ENCODE results near the gene IMMP2L.
A peak's percentile ranks its signal among the peaks of the same experiment; 100 is the strongest.

IMMP2L gene

DNA sequence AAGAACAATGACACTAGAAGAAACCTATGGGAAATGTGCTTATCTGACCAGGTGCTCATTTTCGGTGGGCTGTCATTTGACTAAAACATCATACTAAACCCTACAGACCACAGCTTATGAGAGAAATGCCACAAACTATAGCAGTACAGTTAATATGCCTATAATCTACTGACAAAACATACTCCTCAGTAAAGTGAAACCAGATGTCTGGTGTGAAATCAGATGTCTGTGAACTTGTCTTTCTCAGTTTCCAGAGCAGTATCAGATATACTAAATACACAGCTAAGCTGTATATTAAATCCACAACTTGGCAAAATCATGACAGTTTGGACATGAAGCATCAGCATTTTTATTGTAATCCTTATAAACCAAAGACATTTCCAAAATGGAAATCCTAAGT lies 3.3 kb downstream of the IMMP2L start:
- H3K4me3 ChIP-seq (ENCODE audit: low read depth, low read length), result no peak overlapping the region
- DNase-seq (ENCODE audit: low read depth), result peak; percentile 72
- TF ChIP-seq, protein P1, sequence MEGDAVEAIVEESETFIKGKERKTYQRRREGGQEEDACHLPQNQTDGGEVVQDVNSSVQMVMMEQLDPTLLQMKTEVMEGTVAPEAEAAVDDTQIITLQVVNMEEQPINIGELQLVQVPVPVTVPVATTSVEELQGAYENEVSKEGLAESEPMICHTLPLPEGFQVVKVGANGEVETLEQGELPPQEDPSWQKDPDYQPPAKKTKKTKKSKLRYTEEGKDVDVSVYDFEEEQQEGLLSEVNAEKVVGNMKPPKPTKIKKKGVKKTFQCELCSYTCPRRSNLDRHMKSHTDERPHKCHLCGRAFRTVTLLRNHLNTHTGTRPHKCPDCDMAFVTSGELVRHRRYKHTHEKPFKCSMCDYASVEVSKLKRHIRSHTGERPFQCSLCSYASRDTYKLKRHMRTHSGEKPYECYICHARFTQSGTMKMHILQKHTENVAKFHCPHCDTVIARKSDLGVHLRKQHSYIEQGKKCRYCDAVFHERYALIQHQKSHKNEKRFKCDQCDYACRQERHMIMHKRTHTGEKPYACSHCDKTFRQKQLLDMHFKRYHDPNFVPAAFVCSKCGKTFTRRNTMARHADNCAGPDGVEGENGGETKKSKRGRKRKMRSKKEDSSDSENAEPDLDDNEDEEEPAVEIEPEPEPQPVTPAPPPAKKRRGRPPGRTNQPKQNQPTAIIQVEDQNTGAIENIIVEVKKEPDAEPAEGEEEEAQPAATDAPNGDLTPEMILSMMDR (IDR thresholded peaks at IDR 0.05; ENCODE audit: insufficient read depth, low read depth, low read length, missing control alignments), result no peak

DNA sequence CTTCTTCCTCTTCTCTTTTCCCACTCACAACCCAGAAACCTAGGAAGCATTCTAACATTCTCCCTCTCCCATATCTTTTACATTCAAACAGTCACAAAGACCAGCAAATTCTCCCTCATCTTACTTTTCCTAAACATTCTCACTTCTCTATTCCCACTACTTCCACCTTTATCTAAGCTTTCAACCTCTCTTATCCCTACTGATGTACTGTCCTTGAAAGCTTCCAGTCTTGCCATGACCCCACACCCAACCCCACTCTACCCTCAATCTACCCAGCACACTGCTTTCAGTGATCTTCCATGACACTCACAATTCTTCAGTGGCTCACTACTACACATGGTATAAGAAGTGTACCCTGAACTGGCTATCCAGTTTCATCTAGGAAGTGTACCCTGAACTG lies 5.3 kb downstream of the IMMP2L start:
- TF ChIP-seq, protein P1 (IDR thresholded peaks at IDR 0.05; ENCODE audit: insufficient read depth, low read depth, low read length, missing control alignments), result no peak
- no peak overlapping the region for H3K4me3 ChIP-seq (ENCODE audit: low read depth, low read length)
- no peak for DNase-seq (ENCODE audit: low read depth)

DNA sequence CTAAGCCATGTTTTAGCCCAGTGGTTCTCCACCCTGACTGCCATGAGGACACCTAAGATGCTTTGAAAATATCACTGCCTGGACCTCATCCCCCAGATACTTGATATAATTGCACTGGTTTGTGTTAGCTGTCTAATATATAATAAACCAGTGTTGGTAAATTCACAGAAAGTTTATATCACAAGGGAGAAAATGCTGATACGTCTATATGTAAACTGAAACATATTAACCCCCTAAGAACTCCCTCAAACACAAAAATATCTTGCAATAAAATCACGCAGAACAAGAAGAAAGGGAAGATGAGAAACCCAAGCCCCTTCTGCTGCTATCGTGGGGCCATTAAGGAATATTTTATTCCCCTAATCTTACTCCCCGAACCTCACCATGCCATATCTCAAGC lies 8.2 kb downstream of the IMMP2L start:
- TF ChIP-seq, protein P1 (IDR thresholded peaks at IDR 0.05; ENCODE audit: insufficient read depth, low read depth, low read length, missing control alignments), result no peak
- no peak for DNase-seq (ENCODE audit: low read depth)

DNA sequence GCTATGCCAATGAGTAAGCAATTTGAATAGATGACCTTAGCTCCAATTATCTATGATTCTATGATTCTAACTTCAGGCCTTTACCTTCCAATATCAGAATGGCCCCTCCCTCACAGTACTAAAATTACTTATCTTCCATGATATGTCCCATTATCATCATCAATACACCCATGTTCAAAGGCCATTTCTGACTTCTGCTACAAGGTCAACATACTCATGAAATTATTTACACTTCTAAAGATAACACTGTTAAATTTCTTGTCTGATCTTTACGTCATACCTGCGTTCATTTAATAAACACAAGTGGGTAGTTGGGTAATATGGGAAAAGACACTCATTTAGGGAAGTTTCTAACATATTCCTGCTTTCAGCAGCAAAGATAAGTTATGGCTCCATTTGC lies 21.2 kb downstream of the IMMP2L start:
- no peak overlapping the region for H3K4me3 ChIP-seq (ENCODE audit: low read depth, low read length)
- no peak for DNase-seq (ENCODE audit: low read depth)
- TF ChIP-seq, protein P1 (IDR thresholded peaks at IDR 0.05; ENCODE audit: insufficient read depth, low read depth, low read length, missing control alignments), result no peak

More for the DNA sequence above, 8.2 kb downstream of the IMMP2L start:
- no peak overlapping the region for H3K4me3 ChIP-seq (ENCODE audit: low read depth, low read length)

DNA sequence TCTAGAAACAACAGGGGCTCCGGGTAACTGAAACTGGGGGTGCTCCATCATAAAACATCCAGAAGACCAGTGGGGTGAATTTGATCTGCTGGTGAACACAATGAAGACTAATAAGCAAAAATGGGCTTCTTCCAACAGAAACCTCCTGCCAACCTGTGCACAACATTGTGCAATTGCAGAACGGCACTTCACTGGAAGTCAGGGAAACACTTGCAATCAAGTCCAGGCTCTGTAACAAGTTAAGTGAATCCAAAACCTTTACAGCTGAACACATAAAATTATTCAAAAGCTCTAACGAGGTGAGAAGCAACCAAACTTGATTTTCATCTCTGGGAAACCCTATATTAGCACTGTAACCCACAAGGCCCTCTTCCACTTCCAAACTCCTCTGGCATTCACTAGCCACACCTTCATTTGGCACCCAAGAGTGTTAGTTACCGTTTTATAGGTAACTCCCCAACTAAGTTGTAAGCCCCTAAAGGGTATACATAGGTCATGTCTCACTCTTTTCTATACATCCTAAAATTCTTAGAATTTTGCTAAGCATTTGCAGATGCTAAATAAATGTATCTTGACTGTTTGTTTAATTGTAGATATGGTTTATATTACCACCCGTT lies 22.0 kb downstream of the IMMP2L start:
- no peak for DNase-seq (ENCODE audit: low read depth)
- TF ChIP-seq, protein P1 (IDR thresholded peaks at IDR 0.05; ENCODE audit: insufficient read depth, low read depth, low read length, missing control alignments), result no peak
- no peak overlapping the region for H3K4me3 ChIP-seq (ENCODE audit: low read depth, low read length)

DNA sequence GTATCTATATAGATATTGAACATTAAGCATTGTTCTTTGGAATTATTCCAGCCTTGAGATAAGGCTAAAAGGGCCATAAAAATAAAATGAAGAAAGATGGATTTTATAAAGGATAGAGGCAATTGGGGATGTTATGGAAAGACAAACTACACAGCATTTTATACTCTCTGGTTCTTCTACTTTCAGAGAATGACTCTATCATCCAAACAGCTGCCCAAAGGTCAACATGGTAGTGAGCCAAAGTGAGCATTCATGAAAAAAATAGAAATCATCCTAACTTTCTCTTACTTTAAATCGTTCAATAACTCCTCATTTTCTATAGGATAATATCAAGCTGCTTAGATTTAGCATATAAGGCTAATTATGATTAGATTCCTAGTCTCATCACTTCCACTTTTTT lies 25.2 kb downstream of the IMMP2L start:
- TF ChIP-seq, protein P1 (IDR thresholded peaks at IDR 0.05; ENCODE audit: insufficient read depth, low read depth, low read length, missing control alignments), result no peak
- DNase-seq (ENCODE audit: low read depth), result no peak
- H3K4me3 ChIP-seq (ENCODE audit: low read depth, low read length), result no peak overlapping the region
